H54 (cell line): Measurements from ENCODE around the gene FBXL13.
A peak's percentile ranks its signal among the peaks of the same experiment; 100 is the strongest.
"Not testable (repeated sequence)": the region's sequence is repeated elsewhere in the genome, so short reads cannot be mapped to it uniquely, and the experiment has no call there.

Experiments used
- DNase-seq: peaks from one replicate; pipeline ENCODE4 v3.0.0; 2011; ENCODE audit warnings: low spot score, mixed read lengths; ENCODE audit not compliant: insufficient read length
- FAIRE-seq: peaks from 3 replicates; lab custom pipeline; 2011; peaks lifted over from hg19 to GRCh38; lab: Jason Lieb, UNC
- POLR2A ChIP-seq: IDR thresholded peaks from 2 replicates; pipeline ENCODE4 v1.6.1; 2011; ENCODE audit warnings: low read depth, mild to moderate bottlenecking, low read length

FBXL13 gene

GRCh38 chr7:103097041-103097440, 22.4 kb upstream of the FBXL13 start:
- DNase-seq, result no peak
- no peak for TF ChIP-seq POLR2A
- no peak for FAIRE-seq

DNA sequence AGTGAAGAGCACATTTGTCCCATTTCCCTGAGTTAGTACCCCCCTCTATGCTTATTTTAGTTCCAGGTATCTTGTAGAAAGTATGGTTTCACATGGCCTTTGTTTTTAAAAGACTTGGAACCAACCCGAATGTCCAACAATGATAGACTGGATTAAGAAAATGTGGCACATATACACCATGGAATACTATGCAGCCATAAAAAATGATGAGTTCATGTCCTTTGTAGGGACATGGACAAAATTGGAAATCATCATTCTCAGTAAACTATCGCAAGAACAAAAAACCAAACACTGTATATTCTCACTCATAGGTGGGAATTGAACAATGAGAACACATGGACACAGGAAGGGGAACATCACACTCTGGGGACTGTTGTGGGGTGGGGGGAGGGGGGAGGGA, 21.0 kb upstream of the FBXL13 start:
- not testable (repeated sequence) for DNase-seq, FAIRE-seq

- DNase-seq (no peak), FAIRE-seq (no peak)
- TF ChIP-seq POLR2A, result no peak
Observed at GRCh38 chr7:103094102-103094501, 19.5 kb upstream of the FBXL13 start.

GRCh38 chr7:103093429-103093828, 18.8 kb upstream of the FBXL13 start:
- FAIRE-seq (no peak), DNase-seq (no peak)
- TF ChIP-seq POLR2A, result no peak

DNA sequence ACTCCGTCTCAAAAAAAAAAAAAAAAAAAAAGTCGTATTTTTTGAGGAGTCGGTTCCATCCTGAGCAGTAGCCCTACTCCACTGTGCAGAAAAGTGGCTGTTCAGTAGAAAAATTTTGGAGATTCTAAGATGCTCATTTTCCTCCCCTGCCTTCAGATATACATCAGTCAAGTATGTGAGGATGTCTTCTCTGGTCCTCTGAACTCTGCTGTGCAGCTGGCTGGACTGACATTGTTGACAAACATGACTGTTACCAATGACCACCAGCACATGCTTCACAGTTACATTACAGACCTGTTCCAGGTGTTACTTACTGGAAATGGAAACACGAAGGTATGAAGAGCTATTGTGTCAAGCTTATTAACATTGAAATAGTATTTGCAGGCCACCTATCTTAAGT, 17.7 kb upstream of the FBXL13 start:
- not testable (repeated sequence) for DNase-seq, FAIRE-seq

DNA sequence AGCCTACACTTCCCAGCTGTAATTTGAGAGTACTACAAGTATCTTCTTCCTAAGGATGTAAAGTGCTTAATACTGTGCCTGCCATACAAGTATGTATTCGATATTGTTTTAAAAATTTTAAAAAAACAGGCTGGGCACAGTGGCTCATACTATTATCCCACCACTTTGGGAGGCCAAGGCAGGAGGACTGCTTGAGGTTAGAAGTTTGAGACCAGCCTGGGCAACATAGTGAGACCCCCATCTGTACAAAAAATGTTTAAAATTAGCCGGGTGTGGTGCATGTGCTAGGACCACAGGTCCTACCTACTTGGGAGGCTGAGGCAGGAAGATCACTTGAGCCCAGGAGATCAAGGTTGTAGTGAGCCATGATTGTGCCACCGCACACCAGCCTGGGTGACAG, 8.6 kb upstream of the FBXL13 start:
- FAIRE-seq (no peak), DNase-seq (no peak)
- no peak for TF ChIP-seq POLR2A

GRCh38 chr7:103082497-103082896, 7.9 kb upstream of the FBXL13 start:
- TF ChIP-seq POLR2A, result no peak
- no peak for FAIRE-seq
- no peak for DNase-seq

DNA sequence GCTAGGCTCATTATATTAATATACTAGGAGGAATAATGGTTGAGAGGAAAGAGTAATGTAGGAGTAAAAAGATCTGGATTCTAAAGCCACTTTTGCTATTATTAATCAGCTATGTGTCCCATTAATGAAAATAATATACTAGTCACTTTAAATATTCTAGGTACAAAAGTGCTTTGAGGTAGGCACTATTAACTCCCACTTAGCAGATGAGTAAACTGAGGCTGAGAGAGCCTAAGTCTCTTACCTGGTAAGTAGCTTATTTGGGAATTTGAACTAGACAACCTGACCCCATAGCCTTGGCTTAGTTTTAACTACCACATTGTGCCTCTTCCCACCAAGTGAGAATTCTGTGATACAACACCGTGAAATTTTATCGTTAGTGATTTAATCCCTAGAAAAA, 6.3 kb upstream of the FBXL13 start:
- TF ChIP-seq POLR2A, result no peak
- no peak for FAIRE-seq
- no peak for DNase-seq

GRCh38 chr7:103079836-103080235, 5.2 kb upstream of the FBXL13 start:
- DNase-seq (no peak), FAIRE-seq (no peak)
- TF ChIP-seq POLR2A, result no peak

GRCh38 chr7:103078226-103078625, 3.6 kb upstream of the FBXL13 start:
- not testable (repeated sequence) for FAIRE-seq, DNase-seq

- DNase-seq (no peak), FAIRE-seq (no peak)
- TF ChIP-seq POLR2A, result no peak
Observed at GRCh38 chr7:103077318-103077717, 2.7 kb upstream of the FBXL13 start.

- FAIRE-seq, result no peak
- no peak for TF ChIP-seq POLR2A
- DNase-seq, result no peak
Observed at GRCh38 chr7:103076764-103077163, 2.2 kb upstream of the FBXL13 start.

DNA sequence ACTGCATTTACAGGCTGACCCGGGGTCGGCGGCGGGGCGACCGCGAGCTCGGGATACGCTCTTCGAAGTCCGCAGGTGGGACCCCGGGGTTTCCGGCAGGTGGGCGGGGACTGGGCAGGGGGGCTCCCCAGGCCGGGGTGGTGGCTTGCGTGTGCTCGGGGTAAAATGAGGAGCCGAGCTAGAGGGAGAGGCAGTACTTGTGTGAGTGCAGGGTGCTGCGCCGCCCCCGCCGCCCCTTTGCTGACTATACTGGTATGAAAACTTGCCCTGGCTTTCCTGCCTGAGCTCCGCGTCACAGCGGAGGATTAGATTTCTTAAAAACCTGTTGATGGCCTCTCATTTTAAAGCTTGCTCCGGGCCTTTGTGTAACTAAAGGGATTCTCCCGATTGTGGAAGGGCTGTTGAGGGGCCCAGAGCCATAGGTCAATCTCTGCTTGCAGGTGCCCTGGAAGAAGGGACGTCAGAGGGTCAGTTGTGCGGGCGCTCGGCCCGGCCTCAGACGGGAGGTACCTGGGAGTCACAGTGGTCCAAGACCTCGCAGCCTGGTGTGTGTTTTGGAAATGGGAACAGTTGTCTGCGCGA, 832 bp upstream of the FBXL13 start:
- peak; percentile 24 for DNase-seq
- TF ChIP-seq POLR2A, result no peak
- FAIRE-seq, result no peak

DNA sequence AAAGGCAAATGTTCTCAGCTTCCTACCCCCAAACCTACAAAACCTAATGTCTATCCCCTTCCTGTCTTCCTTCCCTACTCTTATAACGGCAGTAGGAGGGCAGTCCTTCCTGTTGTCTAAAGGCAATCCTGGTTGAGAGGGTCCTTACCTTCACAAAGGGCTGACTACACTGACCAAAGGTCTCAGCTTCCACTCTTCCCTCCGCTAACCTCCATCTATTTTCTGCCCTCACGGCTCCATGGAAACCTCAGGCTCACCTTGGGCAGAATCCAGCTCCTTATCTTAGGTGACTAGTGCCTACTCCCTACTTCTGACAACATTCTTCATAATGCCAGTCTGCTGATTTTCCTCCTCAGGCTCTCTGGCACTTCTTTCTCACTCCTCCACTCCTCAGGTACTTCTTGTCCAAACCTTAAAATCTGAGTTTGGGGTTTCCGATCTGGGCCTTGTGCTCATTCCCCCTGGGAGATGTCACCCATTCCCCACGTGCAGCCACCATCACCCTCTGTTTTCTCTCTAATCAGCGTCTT, 542 bp downstream of the FBXL13 start:
- no peak for DNase-seq
- no peak for FAIRE-seq
- peak; percentile 53; the same call in 1 of the 2 replicates for TF ChIP-seq POLR2A

GRCh38 chr7:103071000-103071399, 3.6 kb downstream of the FBXL13 start:
- TF ChIP-seq POLR2A, result no peak
- no peak for FAIRE-seq
- DNase-seq, result no peak
